HG02981 (cell line): ENCODE results near the gene CNR2.
"Not testable (repeated sequence)": the region's sequence is repeated elsewhere in the genome, so short reads cannot be mapped to it uniquely, and the experiment has no call there.

Experiments
- ATAC-seq: cut with Tn5 transposase; IDR thresholded peaks from one replicate; pipeline ENCODE4 v1.9.1; 2021; ENCODE audit warnings: mild to moderate bottlenecking, moderate library complexity; ENCODE audit not compliant: unreplicated experiment

The CNR2 gene

DNA sequence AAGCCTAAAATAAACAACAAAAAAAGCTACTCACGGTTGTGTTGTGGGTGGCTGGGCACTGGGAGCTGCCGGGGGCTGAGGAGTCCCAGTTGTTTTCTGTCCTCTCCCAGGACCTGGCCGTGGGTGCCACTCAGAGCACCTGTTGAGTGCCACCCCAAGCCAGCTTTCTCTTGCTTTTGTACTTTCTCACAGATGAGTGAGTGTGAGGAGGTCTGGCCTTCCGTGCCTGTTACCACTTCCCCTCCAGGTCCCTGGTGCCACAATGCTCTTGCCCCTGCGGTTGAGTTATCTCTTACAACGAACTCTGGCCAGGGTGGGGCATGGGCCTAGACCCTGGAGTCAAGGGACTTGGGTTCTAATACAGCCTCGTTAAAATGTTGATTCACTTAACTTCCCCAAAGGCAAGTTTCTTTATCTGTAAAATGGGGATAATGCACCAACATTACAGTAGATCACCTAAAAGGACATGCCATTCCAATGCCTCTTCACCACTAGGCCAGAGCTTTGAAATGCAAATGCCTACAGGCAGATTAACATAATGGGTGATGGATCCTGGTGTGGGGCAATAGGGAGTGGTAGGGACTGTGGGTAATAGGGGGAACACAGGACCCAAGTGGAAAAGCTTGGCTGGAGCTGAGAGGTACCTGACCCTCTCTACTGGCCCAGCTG lies at the start of gene CNR2:
Gene CNR2 (minus strand): TSS at position 151 of the 669 bp plus-strand sequence. CDS start 37,745 bp downstream, outside the sequence.
- no peak for ATAC-seq

DNA sequence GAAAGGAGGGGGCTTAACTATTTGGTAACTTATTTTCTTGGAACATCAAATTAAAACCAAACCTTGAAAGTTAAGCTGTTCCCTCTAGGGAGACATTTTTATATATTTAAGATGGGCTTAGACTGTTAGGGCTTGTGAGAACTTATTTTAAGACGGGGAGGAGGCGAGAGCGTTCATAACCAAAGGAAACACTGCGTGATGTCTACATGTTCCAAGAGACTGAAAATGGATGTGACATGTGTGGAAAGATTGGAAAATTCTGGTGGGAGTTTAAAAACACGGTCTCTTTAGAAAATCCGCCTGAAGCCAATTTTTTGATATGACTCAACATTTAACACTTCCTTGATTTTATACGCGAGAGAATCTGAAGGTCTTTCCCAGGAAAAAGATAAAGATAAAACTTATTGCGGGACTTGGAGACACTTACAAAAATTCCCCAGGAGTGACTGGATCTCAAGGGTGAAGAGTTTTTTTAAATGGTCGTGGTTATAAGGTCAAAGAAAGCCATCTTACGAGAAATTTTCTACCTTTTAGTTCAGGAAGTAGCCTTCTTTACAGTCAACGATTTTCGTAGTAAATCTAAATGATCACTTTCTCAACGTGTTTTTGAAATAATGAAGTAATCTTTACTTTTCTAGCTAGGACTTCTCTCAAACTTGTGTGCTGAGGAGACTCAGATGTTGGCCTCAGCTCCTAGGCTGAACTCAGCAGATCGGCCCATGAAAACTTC lies 47.3 kb upstream of the CNR2 start:
- no peak for ATAC-seq

DNA sequence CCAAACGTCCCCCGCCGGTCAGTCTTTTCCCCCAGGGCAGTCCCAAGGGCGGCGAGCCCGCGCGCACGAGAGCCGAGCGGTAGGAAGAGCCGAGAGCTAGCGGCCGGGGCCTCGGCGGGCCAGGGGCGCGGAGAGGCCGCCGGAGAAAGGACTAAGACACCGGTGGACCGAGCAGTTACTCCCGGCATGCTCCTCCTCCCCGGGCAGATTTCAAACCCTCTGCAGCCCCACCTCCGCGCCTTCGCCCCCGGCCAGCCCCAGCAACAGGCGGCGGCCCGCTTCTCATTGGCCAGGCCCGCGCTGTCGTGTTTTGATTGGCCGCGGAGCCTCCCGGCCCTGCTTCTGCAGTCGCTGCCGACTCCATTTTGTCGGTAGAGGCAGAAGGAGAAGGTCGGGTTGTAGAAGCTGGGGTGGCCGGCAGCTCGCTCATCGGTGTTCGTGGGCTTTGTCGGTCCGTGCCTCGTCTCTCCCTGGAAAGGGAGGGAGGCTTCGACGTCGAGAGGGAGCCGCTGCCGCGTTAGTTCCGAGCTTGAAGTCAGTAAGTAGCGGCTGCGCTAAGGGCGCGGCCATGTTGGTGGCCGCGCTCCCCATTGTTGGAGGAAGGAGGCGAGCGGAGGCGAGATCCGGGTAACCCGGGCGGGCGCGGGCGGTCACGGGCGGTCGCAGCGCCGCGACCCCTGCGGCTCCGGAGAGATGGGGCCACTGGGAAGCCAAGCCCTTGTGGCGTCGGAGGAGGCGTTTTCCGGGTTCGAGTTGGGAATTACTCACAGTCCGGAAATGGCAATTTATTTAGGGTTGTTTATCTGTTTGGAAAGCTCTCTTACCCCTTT lies 46.5 kb upstream of the CNR2 start, which contains the start of gene PNRC2:
Gene PNRC2 (plus strand): TSS at position 368 of the 830 bp plus-strand sequence. CDS start 1,630 bp downstream, outside the sequence.
- ATAC-seq = peak; percentile 81

DNA sequence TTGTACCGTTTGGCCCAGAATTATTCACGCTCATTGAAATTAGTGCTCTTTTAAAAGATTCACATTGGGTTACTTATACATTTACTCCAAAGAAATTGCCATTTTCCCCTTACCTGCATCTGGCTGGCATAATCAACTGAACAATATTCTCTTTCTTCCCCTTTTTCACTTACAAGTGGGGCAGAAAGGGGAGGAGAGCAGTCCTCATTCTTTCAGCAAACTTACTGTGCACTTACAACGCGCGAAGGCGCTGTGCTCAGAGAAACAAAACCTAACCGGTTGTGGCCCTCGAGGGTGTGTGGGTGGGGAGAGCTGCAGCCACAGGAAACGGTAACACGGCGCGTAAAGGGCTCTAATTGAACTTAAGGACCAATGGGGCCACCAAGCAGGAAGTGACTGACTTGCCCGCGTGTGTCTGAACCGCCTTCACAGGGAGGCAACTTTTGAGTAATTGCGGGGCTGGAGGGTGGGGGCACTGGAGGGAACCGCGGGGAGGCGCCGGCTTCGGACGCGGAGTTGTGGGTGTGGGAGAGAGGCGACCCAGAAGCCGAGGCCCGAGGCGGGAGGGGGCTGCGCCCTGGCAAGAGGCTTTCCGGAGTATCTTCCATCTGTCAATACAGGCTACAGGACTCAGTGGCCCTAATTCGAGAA lies 45.8 kb upstream of the CNR2 start:
- peak; percentile 61 for ATAC-seq

DNA sequence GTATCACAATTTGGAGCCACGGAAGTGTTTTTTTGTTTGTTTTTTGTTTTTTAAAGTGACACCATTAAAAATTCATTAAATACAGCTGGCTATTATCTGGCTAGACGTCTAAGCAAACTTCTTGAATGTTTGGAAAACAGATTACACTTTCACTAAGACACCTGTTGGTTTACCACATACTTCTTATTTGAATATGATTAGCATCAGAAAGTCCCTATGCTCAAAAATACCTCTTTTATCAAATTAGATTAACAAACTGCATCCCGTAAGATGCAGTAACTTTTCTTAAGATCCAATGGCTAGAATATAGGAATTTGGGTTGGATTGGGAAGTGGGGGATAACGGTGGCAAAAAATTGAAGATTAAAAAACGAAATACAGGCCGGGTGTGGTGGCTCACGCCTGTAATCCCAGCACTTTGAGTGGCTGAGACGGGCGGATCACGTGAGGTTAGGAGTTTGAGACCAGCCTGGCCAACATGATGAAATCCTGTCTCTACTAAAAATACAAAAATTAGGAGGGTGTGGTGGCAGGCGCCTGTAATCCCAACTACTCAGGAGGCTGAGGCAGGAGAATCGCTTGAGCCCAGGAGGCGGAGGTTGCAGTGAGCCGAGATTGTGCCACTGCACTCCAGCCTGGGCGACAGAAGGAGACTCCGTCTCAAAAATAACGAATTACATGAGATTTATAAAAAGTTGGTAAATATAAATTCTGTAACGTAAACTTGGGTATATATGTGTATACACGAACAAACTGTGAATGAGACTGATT lies 45.1 kb upstream of the CNR2 start:
- ATAC-seq = not testable (repeated sequence)

DNA sequence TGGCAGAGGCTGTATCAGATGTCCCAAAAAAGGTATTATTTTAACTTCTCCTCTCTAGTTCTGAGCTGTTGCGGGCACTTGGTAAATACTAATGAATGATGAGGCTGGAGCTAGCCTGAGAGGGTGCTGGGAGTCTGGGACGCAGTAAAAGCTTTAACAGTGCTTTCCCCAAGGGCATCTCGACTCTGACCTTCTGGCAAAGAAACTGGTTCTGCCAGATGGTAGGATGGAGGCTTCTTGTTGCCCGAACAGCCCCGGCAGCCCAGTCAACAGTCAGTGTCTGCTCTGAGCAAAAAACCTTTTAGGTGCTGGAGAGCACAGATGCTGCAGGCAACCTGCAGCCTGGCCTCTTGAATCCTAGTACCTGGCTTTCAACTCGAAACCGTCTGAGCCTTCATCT lies 43.9 kb upstream of the CNR2 start:
- ATAC-seq = no peak

DNA sequence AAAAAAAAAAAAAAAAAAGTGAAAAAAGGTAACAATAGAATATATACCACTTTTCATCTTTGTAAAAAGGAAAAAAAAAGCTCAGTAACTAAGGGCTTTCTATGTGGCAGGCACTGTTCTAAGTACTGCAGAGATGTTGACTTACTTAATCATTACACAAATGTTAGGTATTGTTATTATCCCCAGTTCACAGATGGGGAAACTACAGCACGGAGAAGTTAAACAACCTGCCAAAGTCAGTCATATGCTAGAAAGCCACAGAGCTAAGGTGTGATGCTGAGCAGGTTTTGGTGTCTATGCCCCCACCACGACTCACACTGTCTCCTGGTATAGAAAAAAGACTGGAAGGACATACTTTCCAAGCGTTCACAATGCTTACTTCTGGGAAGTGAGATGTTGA lies 39.9 kb upstream of the CNR2 start:
- no peak for ATAC-seq

DNA sequence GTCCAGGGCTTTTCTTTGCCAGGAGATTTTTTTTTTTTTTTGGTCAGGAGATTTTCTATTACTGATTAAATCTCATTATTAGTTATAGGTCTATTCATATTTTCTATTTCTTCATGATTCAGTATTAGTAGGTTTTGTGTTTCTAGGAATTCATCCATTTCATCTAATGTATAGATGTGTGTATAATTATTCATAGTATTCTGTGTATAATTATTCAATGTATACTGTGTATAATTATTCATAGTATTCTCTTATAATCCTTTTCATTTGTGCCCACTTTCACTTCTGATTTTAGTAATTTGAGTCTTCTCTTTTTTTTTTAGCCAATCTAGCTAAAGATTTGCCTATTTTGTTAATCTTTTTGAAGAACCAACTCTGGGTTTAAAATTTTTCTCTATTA lies 34.2 kb upstream of the CNR2 start:
- no peak for ATAC-seq

DNA sequence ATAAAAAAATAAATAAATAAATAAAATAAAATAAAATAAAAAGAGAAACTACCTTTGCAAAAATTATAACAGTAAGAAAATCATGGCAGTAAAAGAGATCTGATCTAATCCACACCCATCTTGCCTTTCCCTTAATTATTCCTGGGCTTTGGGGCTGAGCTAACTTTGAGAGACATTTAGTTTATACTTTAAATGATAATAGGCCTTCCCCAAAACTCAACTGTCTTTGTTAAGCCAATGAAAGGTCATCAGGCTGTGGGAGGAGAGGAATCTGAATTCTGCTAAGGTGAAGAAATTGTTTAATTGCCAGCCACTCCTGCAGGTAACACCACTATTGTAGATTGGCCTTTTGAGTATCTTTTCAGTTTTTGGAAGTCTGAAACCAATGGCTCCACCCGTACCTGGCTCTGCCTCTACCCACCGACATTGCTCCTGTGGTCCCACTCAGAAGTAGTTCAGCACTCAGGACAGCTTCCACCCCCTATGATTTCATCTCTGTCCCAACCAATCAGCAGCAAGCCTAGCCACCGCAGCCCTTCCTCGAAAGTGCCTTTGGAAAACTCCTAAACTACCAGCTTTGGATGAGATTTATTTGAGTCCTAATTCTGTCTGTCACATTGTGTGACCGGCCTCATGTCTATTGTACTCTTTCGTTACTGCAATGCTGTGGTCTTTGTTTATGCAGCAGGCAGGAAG lies 23.5 kb upstream of the CNR2 start:
- no peak for ATAC-seq

DNA sequence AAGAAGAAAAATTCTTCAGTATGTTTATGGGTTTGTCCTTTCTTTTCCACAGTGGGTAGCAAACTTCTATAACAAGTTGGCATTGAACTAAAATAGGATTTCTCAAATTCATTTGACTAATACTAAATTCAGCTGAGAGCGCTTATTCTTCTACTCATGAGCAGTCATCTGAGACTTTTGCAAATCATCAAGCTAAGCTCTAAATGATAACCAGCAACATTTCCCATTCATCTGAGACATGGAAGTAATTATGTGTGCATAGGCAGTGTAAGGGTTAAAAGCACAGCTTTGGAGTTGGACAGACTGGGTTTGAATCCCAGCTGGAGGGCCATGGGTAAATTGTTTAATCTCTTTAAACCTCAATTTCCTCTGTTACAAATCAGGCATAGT lies 18.3 kb upstream of the CNR2 start:
- ATAC-seq = no peak

DNA sequence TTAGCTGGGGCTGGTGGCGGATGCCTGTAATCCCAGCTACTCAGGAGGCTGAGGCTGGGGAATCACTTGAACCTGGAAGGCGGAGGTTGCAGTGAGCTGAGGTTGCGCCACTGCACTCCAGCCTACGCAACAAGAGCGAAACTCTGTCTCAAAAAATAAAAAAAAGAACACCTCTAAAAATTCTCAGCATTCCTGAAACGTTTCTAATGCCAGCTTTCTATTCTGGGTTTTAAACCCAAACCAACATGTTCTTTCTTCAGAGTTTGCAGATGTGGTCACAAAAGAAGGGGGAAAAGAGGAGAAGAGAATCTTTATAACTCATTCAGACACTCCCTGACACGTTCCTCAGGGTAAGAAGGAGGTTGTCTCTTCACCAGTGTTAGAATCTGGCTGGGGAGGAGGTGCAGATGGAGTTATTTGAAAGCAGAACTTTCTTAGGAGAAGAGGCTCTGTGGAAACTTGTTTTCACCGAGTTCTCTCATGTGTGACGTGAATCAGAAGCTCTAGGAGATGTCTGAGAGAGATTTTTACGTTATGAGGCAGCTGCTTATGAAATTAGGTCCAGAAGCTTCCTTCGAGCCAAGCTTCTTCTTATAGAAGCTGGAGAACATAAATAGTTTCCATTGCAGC lies 17.8 kb upstream of the CNR2 start:
- no peak for ATAC-seq

DNA sequence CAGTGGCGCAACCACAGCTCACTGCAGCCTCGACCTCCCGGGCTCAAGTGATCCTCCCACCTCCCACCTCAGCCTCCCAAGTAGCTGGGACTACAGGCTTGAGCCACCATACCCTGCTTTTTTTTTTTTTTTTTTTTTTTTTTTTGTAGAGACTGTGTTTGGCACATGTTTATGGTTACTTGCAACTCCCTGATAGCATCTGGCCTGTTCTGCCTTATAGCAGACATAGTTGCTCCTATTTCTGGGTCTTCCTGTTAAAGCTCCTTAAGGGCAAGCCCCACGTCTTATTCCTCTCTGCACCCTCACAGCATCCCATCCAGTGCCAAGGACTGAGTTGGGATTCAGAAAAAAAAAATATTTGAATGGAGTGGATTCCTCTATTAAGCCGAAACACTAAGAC lies 17.1 kb upstream of the CNR2 start:
- no peak for ATAC-seq

DNA sequence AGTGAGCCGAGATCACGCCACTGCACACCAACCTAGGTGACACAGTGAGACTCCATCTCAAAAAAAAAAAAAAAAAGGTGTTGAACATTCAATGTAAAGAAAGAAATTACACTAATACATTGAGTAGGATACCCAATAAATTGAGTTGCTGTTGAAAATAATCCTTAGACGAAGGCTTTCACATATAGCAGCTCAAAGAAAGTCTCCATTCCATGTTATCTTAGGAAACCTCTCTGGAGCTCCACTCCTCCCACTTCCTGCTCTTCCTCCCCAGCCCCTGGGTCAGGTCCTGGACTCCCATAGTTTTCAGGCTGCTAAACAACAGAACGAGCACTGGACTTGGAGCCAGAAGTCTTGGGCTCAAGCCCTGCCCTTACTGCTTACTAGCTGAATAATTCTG lies 15.6 kb upstream of the CNR2 start:
- ATAC-seq = no peak

DNA sequence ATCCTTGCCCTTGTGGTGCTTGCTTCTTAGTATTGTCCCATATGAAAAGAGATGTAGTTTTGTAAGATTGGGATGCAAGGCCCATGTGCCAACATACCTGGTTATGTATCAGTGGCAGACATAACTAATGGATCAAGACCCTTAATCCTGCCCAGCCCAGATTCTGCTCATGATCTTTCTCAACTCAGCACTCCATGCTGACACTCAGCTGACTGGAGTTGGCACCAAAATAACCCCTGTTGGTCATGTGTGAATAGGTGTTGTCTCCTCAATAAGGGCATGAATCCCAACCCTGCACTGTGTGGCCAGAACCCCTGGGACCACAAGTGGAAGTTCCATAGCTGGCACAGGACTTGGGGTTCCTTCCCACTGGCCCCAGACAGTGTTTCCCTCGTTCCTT lies 13.9 kb upstream of the CNR2 start:
- no peak for ATAC-seq

DNA sequence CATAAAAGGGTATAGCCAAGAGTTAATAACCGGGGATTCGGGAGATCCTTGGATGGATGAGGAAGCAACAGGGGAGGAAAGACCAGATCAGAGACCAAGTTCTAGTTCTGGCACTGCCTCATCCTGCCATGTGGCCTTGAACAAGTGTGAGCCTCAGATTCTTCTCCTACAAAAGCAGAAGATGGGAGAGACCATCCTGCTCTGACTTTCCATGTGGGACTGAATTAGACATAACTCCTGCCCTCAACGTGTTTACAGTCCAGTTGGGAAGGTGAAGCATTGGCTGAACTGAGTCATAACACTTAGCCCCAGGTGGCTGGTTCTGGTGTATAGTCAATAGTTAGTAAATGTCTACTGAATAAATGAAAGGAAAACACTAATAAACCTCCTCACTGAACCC lies 12.1 kb upstream of the CNR2 start:
- ATAC-seq = no peak

DNA sequence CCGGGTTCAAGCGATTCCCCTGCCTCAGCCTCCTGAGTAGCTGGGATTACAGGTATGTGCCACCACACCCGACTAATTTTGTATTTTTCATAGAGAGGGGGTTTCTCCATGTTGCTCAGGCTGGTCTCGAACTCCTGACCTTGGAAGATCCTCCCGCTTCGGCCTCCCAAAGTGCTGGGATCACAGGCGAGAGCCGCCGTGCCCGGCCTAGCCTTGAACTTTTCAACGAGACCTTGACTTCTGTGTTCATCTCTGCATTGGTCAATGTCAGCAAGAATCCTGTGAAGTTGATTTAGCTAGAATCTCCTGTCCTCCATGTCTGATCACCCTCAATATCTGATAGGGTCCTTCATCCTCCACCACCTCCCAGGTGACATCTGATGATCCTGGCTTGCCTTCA lies 11.4 kb upstream of the CNR2 start:
- no peak for ATAC-seq

DNA sequence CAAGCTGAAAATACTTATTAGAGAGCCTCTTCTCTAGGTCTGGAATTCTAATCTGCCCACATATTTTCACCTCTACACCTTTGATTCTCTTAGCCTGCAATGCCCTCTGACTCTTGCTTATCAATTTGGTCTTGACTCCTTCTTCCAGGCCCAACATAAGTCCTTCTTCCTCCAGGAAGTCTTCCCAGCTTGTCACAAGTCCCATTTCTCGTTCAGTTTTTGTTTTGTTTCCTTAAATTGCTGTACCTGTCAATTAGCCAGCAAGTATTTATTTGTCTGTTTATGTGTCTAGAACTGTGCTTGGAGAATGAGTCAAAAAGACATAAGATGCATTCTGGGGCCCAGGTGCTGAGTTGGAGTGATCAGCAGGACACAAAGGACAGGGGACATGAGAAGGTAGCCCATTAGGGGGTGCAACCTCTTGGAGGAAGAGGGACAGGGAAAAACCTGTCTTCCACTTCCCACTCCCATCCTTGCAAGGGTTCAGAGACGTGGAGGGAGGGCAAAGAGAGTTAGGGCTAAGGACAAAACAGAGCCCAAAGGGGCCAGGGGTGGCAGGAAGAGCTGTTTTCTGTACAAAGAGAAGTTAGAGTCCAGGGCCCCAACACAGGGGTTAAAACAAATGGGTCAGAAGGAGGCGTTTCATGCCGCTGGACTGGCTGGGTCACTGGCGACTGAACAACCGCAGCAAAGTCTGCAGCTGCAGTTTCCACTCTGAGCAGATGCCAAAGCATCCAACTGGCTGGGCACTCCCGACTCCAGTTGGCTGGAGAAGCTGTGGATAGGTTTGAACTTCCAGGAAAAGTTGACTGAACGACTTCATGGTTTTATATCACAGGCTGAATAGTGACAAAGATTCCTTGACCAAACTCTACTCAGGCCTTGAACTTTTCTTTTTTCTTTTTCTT lies 10.7 kb upstream of the CNR2 start:
- no peak for ATAC-seq

DNA sequence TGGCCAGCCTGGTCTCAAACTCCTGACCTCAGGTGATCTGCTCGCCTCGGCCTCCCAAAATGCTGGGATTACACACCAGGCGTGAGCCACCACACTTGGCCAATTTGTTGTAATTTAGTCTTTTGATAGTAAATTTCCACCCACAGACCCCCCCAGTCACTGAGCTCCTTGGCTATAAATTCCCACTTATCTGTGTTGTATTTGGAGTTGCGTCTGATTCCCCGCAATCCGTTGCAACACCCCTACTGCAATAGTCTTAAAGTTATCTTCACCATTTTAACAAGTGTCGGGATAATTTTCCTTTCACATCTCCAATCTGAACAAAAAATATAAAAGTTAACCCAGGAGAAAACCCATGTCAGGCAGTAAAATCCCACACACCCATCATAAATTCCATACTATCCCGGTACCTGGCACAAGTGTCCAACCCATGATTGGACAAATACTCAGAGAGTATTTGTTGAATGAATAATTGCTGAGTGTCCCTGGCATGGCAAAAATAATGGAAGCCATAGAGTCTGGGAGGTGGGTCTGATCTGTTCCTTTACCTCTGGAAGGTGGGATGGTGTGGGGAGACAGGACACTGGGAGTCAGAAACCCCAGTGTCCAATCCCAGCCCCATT lies 9.3 kb upstream of the CNR2 start:
- ATAC-seq = no peak
